Activated CD8-positive, alpha-beta T cell treated with anti-CD3 and anti-CD28 coated beads for 36 hours (primary cell): ENCODE data around the gene FAM47C. TPM values are rescaled to one million over a fixed set of nuclear protein-coding genes. Genes with fewer than 3 reads are reported as not detected.
"Not testable (repeated sequence)": the region's sequence is repeated elsewhere in the genome, so short reads cannot be mapped to it uniquely, and the experiment has no call there.

Experiments used
- ATAC-seq: fragments of 200-7000 bp; cut with Tn5 transposase; one replicate; pipeline ENCODE4 v1.10.0; 2021; ENCODE audit warnings: mild to moderate bottlenecking, moderate library complexity
- CTCF ChIA-PET: fragments of 350-600 bp; sonication (Branson Sonifier 250); formaldehyde crosslinking; loops from one replicate; lab custom pipeline; 2021; ENCODE audit warnings: antibody characterized with exemption; lab: Charles Lee
- POLR2A ChIA-PET: fragments of 350-600 bp; sonication (Branson Sonifier 250); formaldehyde crosslinking; loops from one replicate; lab custom pipeline; 2021; ENCODE audit warnings: antibody characterized with exemption; lab: Charles Lee
- DNase-seq: peaks from one replicate; pipeline ENCODE4 v3.0.0-alpha.2; 2020
- H3K27ac Mint-ChIP-seq: one replicate; pipeline ENCODE4 v1.8.0; 2021; ENCODE audit warnings: mild to moderate bottlenecking, mixed read lengths
- H3K27me3 Mint-ChIP-seq: one replicate; pipeline ENCODE4 v1.8.0; 2021; ENCODE audit warnings: mixed read lengths
- H3K36me3 Mint-ChIP-seq: one replicate; pipeline ENCODE4 v1.8.0; 2021; ENCODE audit warnings: low read depth, mixed read lengths
- H3K4me1 Mint-ChIP-seq: one replicate; pipeline ENCODE4 v1.8.0; 2021; ENCODE audit warnings: low read depth, mixed read lengths
- H3K4me3 Mint-ChIP-seq: one replicate; pipeline ENCODE4 v1.8.0; 2021; ENCODE audit warnings: mild to moderate bottlenecking, moderate library complexity, mixed read lengths
- H3K9me3 Mint-ChIP-seq: one replicate; pipeline ENCODE4 v1.8.0; 2021; ENCODE audit warnings: mixed read lengths
- intact Hi-C: fragments of 100-400 bp; cut with micrococcal nuclease; formaldehyde crosslinking; loops from one replicate; pipeline ENCODE4 v1.10.0; 2022
- total RNA-seq, 2 experiments: library from RNA; stranded (reverse); gene quantifications; one replicate each; pipeline ENCODE4 v1.2.3, GENCODE V29; 2021
- TF ChIP-seq, protein P1 (sequence below): fragments of 200-600 bp; IDR thresholded peaks from one replicate; pipeline ENCODE4 v1.8.0; 2022; ENCODE audit warnings: antibody characterized with exemption, mild to moderate bottlenecking

FAM47C gene
- total RNA-seq: not detected

DNA sequence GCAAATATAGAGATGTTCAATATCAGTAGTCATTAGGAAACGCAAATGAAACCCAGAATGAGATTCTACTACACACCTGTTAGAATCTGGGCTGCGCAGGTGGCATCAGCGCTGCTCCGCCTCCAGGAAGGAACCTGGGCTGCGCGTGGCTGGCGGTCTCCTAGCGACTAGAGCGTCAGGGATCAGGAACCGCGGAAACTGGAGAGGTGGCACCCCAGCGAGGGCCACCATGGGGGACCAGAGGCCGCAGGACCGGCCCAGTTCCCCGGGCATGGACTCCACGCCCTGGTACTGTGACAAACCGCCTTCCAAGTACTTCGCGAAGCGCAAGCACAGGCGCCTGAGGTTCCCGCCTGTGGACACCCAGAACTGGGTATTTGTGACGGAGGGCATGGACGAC, at the start of gene FAM47C:
FAM47C (plus strand) TSS at position 185 of the 400 bp plus-strand sequence; CDS start at position 230, 45 bp downstream.
- H3K9me3 Mint-ChIP-seq, ATAC-seq, H3K36me3 Mint-ChIP-seq, H3K27me3 Mint-ChIP-seq, intact Hi-C loops, DNase-seq, H3K4me3 Mint-ChIP-seq, POLR2A ChIA-PET, H3K27ac Mint-ChIP-seq, CTCF ChIA-PET, H3K4me1 Mint-ChIP-seq: not testable (repeated sequence)

- no peak overlapping the region for H3K27ac Mint-ChIP-seq
- H3K27me3 Mint-ChIP-seq: peaks cover 11% of the 10 kb centered on the region
- H3K4me1 Mint-ChIP-seq: no peaks in the 10 kb centered on the region
- intact Hi-C loops: no loop called here
- no peak for DNase-seq
- ChIA-PET POLR2A (no interaction called here), CTCF (no interaction called here)
- H3K4me3 Mint-ChIP-seq: no peak overlapping the region
- H3K9me3 Mint-ChIP-seq: no peaks in the 10 kb centered on the region
- H3K36me3 Mint-ChIP-seq: no peaks in the 10 kb centered on the region
- no peak for ATAC-seq
- TF ChIP-seq, protein P1, sequence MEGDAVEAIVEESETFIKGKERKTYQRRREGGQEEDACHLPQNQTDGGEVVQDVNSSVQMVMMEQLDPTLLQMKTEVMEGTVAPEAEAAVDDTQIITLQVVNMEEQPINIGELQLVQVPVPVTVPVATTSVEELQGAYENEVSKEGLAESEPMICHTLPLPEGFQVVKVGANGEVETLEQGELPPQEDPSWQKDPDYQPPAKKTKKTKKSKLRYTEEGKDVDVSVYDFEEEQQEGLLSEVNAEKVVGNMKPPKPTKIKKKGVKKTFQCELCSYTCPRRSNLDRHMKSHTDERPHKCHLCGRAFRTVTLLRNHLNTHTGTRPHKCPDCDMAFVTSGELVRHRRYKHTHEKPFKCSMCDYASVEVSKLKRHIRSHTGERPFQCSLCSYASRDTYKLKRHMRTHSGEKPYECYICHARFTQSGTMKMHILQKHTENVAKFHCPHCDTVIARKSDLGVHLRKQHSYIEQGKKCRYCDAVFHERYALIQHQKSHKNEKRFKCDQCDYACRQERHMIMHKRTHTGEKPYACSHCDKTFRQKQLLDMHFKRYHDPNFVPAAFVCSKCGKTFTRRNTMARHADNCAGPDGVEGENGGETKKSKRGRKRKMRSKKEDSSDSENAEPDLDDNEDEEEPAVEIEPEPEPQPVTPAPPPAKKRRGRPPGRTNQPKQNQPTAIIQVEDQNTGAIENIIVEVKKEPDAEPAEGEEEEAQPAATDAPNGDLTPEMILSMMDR: no peak
Observed at GRCh38 chrX:36961590-36961989, 46.6 kb upstream of the FAM47C start.

- H3K27me3 Mint-ChIP-seq: peaks cover 5% of the 10 kb centered on the region
- no peak for ATAC-seq
- POLR2A ChIA-PET: no interaction called here
- no peak overlapping the region for H3K4me3 Mint-ChIP-seq
- H3K36me3 Mint-ChIP-seq: no peaks in the 10 kb centered on the region
- H3K27ac Mint-ChIP-seq: no peak overlapping the region
- TF ChIP-seq, protein P1: no peak
- DNase-seq: no peak
- CTCF ChIA-PET: no interaction called here
- intact Hi-C loops: no loop called here
- H3K9me3 Mint-ChIP-seq: no peaks in the 10 kb centered on the region
- no peaks in the 10 kb centered on the region for H3K4me1 Mint-ChIP-seq
Observed at GRCh38 chrX:36963069-36963808, 44.9 kb upstream of the FAM47C start.

DNA sequence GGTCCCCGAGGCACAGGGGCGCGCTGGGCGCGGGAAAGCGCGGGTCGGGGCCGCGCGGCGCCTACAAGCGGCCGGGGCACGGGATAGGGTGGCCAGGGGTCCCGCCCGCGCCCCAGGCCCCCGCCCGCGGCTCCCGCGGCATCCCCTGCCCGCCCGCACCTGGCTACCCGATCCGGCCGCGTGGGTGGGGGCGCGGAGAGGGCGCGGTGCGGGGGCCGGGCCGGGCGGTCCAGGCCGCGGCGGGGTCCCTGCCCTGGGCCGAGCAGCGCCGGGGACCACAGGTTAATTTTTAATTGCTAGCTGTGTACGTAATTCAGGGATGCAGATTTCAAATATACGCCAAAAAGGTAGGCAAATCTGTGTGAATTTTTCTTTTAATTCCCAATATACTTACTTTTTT, 44.3 kb upstream of the FAM47C start:
- ATAC-seq: no peak
- TF ChIP-seq, protein P1: no peak
- H3K4me1 Mint-ChIP-seq: no peaks in the 10 kb centered on the region
- no peaks in the 10 kb centered on the region for H3K36me3 Mint-ChIP-seq
- H3K27me3 Mint-ChIP-seq: peaks cover 1% of the 10 kb centered on the region
- CTCF ChIA-PET: no interaction called here
- no peak overlapping the region for H3K27ac Mint-ChIP-seq
- no peak overlapping the region for H3K4me3 Mint-ChIP-seq
- POLR2A ChIA-PET: no interaction called here
- H3K9me3 Mint-ChIP-seq: no peaks in the 10 kb centered on the region
- no peak for DNase-seq
- intact Hi-C loops: no loop called here

DNA sequence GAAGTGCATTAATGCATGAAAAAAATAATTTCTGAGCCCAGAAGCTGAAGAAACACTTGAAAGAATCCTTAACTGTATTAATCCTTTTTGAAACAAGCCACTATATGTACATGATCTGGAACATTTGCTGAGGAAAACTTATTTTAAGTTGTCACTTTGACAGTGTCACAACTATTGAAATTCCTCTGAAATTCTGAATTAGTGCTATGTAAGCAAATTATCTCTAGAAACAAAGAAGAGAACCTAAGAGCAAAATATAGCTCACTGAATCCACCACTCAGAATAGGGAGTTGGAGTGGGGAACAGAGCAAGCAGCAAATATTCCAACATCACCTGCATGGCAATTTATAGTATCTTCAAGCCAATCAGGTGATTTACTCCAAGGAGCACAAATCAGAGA, 34.6 kb upstream of the FAM47C start:
- H3K9me3 Mint-ChIP-seq: no peaks in the 10 kb centered on the region
- ATAC-seq (no peak), DNase-seq (no peak)
- no peak overlapping the region for H3K27ac Mint-ChIP-seq
- ChIA-PET CTCF (no interaction called here), POLR2A (no interaction called here)
- no peak overlapping the region for H3K4me3 Mint-ChIP-seq
- TF ChIP-seq, protein P1: no peak
- no peaks in the 10 kb centered on the region for H3K4me1 Mint-ChIP-seq
- H3K27me3 Mint-ChIP-seq: no peaks in the 10 kb centered on the region
- intact Hi-C loops: no loop called here
- H3K36me3 Mint-ChIP-seq: no peaks in the 10 kb centered on the region
